PFSK-1 (cell line): Measurements from ENCODE around the gene TMEM121B.

ENCODE experiments used
- FOXP2 ChIP-seq: optimal IDR thresholded peaks from 2 replicates; pipeline ENCODE3; 2011; ENCODE audit warnings: borderline replicate concordance, control low read depth, inconsistent platforms; ENCODE audit not compliant: insufficient read depth; ENCODE audit errors: extremely low read length, extremely low read depth
- POLR2AphosphoS5 ChIP-seq: IDR thresholded peaks from 2 replicates; pipeline ENCODE4 v1.6.1; 2012; ENCODE audit warnings: low read depth, mild to moderate bottlenecking, control low read depth, low read length, moderate library complexity
- REST ChIP-seq, 2 experiments: IDR thresholded peaks; 2 replicates each; pipeline versions ENCODE4 v1.6.1 to v1.8.0; 2011 to 2012; ENCODE audit warnings: low read depth in 2 of 2, low read length in 2 of 2, control low read depth in 1 of 2, inconsistent platforms in 1 of 2, mild to moderate bottlenecking in 1 of 2, moderate library complexity in 1 of 2; ENCODE audit not compliant: insufficient read depth in 1 of 2
- SIN3A ChIP-seq: IDR thresholded peaks from 2 replicates; pipeline ENCODE4 v1.6.1; 2012; ENCODE audit warnings: mild to moderate bottlenecking, low read length, moderate library complexity, borderline replicate concordance; ENCODE audit not compliant: insufficient read depth
- TAF1 ChIP-seq: IDR thresholded peaks from 2 replicates; pipeline ENCODE4 v1.6.1; 2012; ENCODE audit warnings: low read length, control low read depth, borderline replicate concordance; ENCODE audit not compliant: insufficient read depth

The TMEM121B gene

GRCh38 chr22:17140826-17141766, 19.9 kb upstream of the TMEM121B start:
- TF ChIP-seq FOXP2 (no peak), SIN3A (no peak), REST (IDR thresholded peaks at IDR 0.05; ENCODE audit: insufficient read depth in 1 of 2, low read depth in 2 of 2, low read length in 2 of 2) (no peak), TAF1 (no peak), POLR2AphosphoS5 (no peak)

- TF ChIP-seq TAF1 (no peak), FOXP2 (no peak), SIN3A (no peak), POLR2AphosphoS5 (no peak), REST (IDR thresholded peaks at IDR 0.05; ENCODE audit: insufficient read depth in 1 of 2, low read depth in 2 of 2, low read length in 2 of 2) (no peak)
These were observed 18.9 kb upstream of the TMEM121B start for GRCh38 chr22:17140022-17140421.

GRCh38 chr22:17138513-17138912, 17.4 kb upstream of the TMEM121B start:
- TF ChIP-seq REST (IDR thresholded peaks at IDR 0.05; ENCODE audit: insufficient read depth in 1 of 2, low read depth in 2 of 2, low read length in 2 of 2) (no peak), FOXP2 (no peak), SIN3A (no peak), POLR2AphosphoS5 (no peak), TAF1 (no peak)

GRCh38 chr22:17137861-17138425, 16.8 kb upstream of the TMEM121B start:
- no peak for TF ChIP-seq REST (IDR thresholded peaks at IDR 0.05; ENCODE audit: insufficient read depth in 1 of 2, low read depth in 2 of 2, low read length in 2 of 2)
- no peak for TF ChIP-seq FOXP2
- no peak for TF ChIP-seq POLR2AphosphoS5
- TF ChIP-seq TAF1, result no peak
- no peak for TF ChIP-seq SIN3A
